NCI-H446 treated with DMSO at 0.1 percent for 48 hours (cell line): Measurements from ENCODE around the gene SEMA4F.
A peak's percentile ranks its signal among the peaks of the same experiment; 100 is the strongest.

Source experiments
- DNase-seq: peaks from one replicate; lab custom pipeline; 2025; lab: John Stamatoyannopoulos, UW

The SEMA4F gene

DNA sequence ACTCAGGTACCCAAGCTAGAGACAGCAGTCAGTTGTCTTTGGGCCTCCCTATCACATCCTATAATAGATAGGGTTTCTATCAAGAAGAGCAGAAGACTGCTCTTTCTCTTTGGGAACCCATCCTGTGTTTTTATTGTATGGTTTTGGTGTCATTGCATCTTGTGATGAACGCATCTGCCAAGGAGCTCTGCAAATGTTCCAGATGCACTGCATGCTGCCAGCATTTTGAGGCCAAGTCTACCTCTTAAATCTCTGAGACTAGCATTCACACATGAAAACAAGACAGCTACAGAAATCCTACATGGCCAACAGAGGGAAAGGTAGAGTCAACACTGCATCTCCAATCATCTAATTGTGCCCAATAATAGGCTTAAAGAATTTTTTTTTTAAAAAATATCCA is 14.0 kb downstream of the SEMA4F start:
- DNase-seq: peak; percentile 16

- no peak for DNase-seq
Measured at GRCh38 chr2:74670263-74670662, 16.2 kb downstream of the SEMA4F start.

DNA sequence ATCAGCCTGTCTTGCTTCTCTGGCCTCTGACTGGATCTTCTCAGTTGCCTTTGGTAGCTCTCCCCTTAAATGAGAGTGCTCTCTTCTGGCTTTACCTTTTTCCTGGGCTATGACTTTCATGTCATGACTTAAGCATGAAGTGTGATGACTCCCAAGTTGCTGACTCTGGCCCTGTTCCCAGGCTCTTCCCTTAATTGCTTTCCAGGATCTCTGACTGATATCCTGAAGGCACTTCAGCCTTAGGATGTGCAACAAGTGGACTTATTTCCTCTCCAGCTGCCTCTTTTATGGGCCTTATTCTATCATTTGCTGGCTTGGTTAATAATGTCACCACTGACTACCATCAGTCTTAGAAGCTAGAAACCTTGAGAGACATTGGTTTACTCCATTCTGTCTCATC is 17.4 kb downstream of the SEMA4F start:
- DNase-seq: no peak

- DNase-seq: no peak
Measured at GRCh38 chr2:74673826-74674528, 19.9 kb downstream of the SEMA4F start.

DNA sequence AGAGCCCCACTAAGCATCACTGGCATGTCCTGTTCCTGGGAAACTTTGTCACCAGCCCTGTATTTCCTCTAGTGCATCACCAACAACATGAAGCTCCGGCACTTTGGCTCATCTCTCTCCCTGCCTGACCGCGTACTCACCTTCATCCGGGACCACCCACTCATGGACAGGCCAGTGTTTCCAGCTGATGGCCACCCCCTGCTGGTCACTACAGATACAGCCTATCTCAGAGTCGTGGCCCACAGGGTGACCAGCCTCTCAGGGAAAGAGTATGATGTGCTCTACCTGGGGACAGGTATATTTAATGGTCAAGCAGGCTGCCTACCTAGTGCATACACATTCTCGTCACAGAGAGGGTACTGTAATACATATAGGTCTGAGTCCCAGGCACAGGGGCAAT is 21.0 kb downstream of the SEMA4F start:
- no peak for DNase-seq

GRCh38 chr2:74676331-74676730 is 22.3 kb downstream of the SEMA4F start:
- DNase-seq: no peak

DNA sequence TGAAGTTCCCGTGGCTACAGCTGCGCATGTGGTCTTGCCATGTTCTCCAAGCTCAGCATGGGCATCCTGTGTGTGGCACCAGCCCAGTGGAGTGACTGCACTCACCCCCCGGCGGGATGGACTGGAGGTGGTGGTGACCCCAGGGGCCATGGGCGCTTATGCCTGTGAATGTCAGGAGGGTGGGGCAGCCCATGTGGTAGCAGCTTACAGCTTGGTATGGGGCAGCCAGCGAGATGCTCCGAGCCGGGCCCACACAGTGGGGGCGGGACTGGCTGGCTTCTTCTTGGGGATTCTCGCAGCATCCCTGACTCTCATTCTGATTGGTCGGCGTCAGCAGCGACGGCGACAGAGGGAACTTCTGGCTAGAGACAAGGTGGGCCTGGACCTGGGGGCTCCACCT is 25.6 kb downstream of the SEMA4F start:
- no peak for DNase-seq

- no peak for DNase-seq
Measured at GRCh38 chr2:74682501-74682900, 28.5 kb downstream of the SEMA4F start.

GRCh38 chr2:74685408-74685807 is 31.4 kb downstream of the SEMA4F start:
- DNase-seq: no peak

DNA sequence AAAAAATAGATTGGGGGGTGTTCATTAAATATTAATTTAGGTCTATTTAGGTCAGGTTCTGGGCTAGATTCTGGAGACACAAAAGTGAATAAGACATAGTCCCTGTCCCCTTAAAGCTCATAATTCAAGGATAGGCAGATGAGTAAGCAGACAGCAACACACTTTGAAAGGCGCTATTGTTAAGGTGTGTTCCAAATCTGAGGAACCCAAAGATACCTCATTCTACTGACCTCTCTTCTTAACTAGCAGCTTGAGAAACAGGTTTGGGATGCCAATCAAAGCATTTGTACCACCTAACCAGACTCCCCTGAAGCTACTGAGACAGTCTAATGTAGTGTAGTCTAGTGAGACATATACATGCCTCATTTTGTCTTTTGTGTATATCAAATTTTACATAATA is 34.8 kb downstream of the SEMA4F start:
- no peak for DNase-seq

GRCh38 chr2:74689671-74690070 is 35.6 kb downstream of the SEMA4F start:
- no peak for DNase-seq

- DNase-seq: peak; percentile 46
Measured at GRCh38 chr2:74690571-74690970, 36.5 kb downstream of the SEMA4F start.

DNA sequence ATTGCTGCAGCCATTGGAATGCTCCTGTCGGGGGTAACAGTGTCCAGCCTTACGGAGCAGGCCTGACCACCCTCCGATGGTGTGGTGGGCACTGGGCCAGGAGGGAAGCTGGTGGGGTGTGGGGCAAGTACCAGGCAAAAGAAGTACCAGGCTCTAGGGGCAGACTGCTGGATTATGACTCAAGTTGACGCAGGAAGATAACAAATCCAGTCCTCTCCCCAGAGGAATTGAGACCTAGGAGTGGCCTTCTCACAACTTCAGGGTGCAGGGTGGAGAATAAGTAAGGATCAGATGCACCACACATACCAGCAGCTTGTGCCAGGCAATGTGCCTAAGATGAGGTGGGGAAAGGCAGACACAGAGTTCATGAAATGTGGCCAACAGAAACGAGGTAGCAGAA is 37.9 kb downstream of the SEMA4F start:
- no peak for DNase-seq

- DNase-seq: no peak
Measured at GRCh38 chr2:74693213-74693612, 39.2 kb downstream of the SEMA4F start.

GRCh38 chr2:74693668-74694067 is 39.6 kb downstream of the SEMA4F start:
- no peak for DNase-seq

GRCh38 chr2:74694281-74694680 is 40.2 kb downstream of the SEMA4F start:
- DNase-seq: no peak

DNA sequence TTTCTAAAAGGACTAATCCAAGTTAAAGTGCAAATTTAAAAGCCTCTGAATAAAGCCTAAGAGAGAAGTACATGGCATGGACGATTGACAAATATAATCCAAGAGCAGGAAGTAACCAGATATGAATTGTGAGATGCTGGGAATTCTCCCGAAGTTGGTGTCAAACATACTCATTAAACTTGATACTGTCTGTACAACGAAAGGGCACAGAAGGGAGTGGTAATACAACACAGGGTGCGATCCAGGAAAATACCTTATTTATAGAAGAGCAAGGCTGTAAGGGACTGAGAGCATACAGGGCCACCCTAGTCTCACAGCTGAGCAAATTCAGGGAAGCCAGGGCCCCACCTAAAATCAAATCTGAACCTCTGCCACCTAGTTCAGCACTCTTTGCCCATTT is 41.6 kb downstream of the SEMA4F start:
- no peak for DNase-seq

GRCh38 chr2:74696829-74697228 is 42.8 kb downstream of the SEMA4F start:
- no peak for DNase-seq

GRCh38 chr2:74700643-74701372 is 46.8 kb downstream of the SEMA4F start:
- no peak for DNase-seq

DNA sequence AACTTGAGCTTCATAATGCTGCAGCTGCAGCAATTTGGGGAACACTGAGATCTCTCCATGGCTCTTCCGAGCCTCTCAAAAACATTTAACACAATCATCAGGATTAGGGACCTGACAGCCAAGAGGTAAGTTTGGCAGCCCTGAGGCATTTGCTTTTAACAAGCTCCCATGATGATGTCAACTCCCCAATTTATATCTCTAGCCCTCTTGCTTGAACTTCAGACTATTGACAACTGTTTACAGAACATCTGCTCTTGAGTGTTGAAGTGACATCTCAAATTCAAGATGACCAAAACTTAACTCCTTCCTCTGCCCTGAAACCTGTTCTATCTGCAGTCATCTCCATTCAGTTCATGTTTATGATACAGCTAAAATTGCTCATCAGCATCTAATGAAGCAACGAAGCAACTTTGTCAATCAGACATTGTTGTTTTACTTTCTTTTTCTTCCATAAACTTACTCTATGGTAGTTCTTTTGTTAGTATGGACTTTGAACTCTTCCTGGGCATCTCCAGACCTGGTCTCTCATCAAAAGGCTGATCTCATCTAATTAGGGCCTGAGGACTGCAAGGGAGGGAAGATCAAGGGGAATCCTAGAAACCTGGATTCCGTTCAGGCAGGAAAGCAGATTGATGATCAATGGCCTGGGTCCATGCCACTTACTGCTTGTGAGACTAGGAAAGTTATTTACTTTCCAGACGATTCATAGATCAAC is 48.1 kb downstream of the SEMA4F start:
- no peak for DNase-seq

GRCh38 chr2:74703373-74703772 is 49.3 kb downstream of the SEMA4F start:
- no peak for DNase-seq

DNA sequence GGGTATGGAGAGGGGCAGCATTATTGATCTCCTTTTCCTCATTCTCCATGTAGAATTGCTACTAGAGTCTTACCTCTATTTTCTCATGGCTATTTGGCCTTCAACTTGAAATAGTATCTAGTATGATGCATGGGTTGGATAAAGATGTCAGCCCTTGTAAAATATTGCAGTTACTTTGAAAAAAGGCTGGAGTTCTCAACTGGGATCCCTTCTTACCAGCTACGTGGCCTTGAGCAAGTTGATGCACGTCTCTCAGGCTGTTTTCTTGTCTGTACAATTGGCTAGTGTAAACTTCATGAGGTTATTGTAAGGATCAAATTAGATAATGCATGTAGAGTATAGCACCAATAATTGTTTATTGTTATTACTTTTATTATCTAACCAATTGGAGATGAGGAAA is 50.2 kb downstream of the SEMA4F start:
- no peak for DNase-seq

DNA sequence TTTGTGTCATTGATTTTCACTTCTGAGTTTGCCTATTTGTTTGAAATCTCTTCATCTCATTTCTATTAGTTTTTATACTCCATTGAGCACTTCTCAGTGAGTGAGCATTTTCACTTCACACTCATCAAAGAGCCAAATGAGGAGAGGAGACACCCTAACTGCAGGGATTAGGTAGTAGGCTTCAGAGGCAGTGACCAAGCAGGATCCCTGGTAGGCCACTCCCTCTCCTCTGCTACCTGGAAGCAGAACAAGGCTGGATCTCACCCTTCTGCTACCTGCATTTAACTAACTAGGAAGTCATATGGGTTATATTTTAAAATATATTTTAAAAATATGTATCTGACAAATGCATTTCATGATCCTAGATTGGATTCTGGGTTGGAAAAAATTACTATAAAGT is 52.7 kb downstream of the SEMA4F start:
- DNase-seq: no peak
